GM12878 (cell line): ENCODE results near the gene EEF2K. TPM values are rescaled to one million over a fixed set of nuclear protein-coding genes. Genes with fewer than 3 reads are reported as not detected.

Experiments
- ATF7 ChIP-seq: fragments of 450-650 bp; IDR thresholded peaks from 2 replicates; pipeline ENCODE4 v1.6.1; 2016; ENCODE audit warnings: low read depth, mild to moderate bottlenecking
- CEBPZ ChIP-seq: fragments of 150-350 bp; IDR thresholded peaks from 2 replicates; pipeline ENCODE4 v1.6.1; 2016; ENCODE audit warnings: low read depth, low read length
- CHD2 ChIP-seq: IDR thresholded peaks from 2 replicates; pipeline ENCODE4 v1.6.1; 2011; ENCODE audit warnings: low read depth, low read length, improper control_type of control experiment, borderline replicate concordance
- CREB1 ChIP-seq: IDR thresholded peaks from 2 replicates; pipeline ENCODE4 v1.6.1; 2012; ENCODE audit warnings: low read depth, mild to moderate bottlenecking, inconsistent platforms
- CREM ChIP-seq: IDR thresholded peaks from 2 replicates; pipeline ENCODE4 v1.6.1; 2014; ENCODE audit warnings: antibody characterized with exemption, low read depth
- E2F4 ChIP-seq: IDR thresholded peaks from 2 replicates; pipeline ENCODE4 v1.6.1; 2012; ENCODE audit warnings: low read depth, low read length, improper control_type of control experiment
- ETV6 ChIP-seq, 2 experiments: fragments of 450-650 bp in 1 of 2; IDR thresholded peaks in 1 of 2; conservative IDR thresholded peaks in 1 of 2; 2 replicates each; pipeline ENCODE4 v1.6.1; 2014; ENCODE audit warnings: antibody characterized with exemption in 1 of 2, borderline replicate concordance in 1 of 2, low read depth in 1 of 2, mild to moderate bottlenecking in 1 of 2, moderate library complexity in 1 of 2
- EZH2 ChIP-seq: IDR thresholded peaks from 2 replicates; pipeline ENCODE4 v1.6.1; 2012; ENCODE audit warnings: low read depth, mild to moderate bottlenecking, control low read depth, inconsistent platforms, low read length, borderline replicate concordance; ENCODE audit not compliant: control insufficient read depth
- FOS ChIP-seq: IDR thresholded peaks from 3 replicates; pipeline ENCODE4 v1.6.1; 2011; ENCODE audit warnings: borderline replicate concordance; ENCODE audit not compliant: insufficient read length; ENCODE audit errors: extremely low read depth
- HDAC2 ChIP-seq: fragments of 200-600 bp; sonication (generic); IDR thresholded peaks from 2 replicates; pipeline ENCODE4 v1.6.1; 2017
- JUND ChIP-seq: IDR thresholded peaks from 2 replicates; pipeline ENCODE4 v1.6.1; 2012; ENCODE audit warnings: low read depth, mild to moderate bottlenecking, low read length, improper control_type of control experiment, moderate library complexity
- LARP7 ChIP-seq: fragments of 450-650 bp; IDR thresholded peaks from 2 replicates; pipeline ENCODE4 v1.6.1; 2017; ENCODE audit warnings: mild to moderate bottlenecking
- NFYA ChIP-seq: IDR thresholded peaks from 2 replicates; pipeline ENCODE4 v1.6.1; 2011; ENCODE audit warnings: low read depth, mild to moderate bottlenecking, low read length, improper control_type of control experiment, borderline replicate concordance
- PAX5 ChIP-seq: IDR thresholded peaks from 2 replicates; pipeline ENCODE4 v1.6.1; 2011; ENCODE audit warnings: low read depth, low read length, borderline replicate concordance
- POLR2AphosphoS2 ChIP-seq: IDR thresholded peaks from 2 replicates; pipeline ENCODE4 v1.6.1; 2011; ENCODE audit warnings: low read depth, mild to moderate bottlenecking, low read length, improper control_type of control experiment, moderate library complexity
- POLR2AphosphoS5 ChIP-seq: IDR thresholded peaks from 2 replicates; pipeline ENCODE4 v1.6.1; 2011; ENCODE audit warnings: mild to moderate bottlenecking, low read length, inconsistent platforms
- RB1 ChIP-seq: fragments of 450-650 bp; formaldehyde crosslinking; IDR thresholded peaks from 2 replicates; pipeline ENCODE4 v1.6.1; 2017; ENCODE audit warnings: mild to moderate bottlenecking, borderline replicate concordance
- REST ChIP-seq: IDR thresholded peaks from 2 replicates; pipeline ENCODE4 v1.6.1; 2012; ENCODE audit warnings: mild to moderate bottlenecking, low read depth, low read length
- SIN3A ChIP-seq: IDR thresholded peaks from 2 replicates; pipeline ENCODE4 v1.6.1; 2012; ENCODE audit warnings: low read depth, low read length, improper control_type of control experiment
- SMARCA5 ChIP-seq: fragments of 450-650 bp; IDR thresholded peaks from 2 replicates; pipeline ENCODE4 v1.6.1; 2017; ENCODE audit warnings: mild to moderate bottlenecking
- TCF12 ChIP-seq: IDR thresholded peaks from 2 replicates; pipeline ENCODE4 v1.6.1; 2011; ENCODE audit warnings: low read depth, mild to moderate bottlenecking, low read length
- ZNF622 ChIP-seq: fragments of 450-650 bp; IDR thresholded peaks from 2 replicates; pipeline ENCODE4 v1.6.1; 2017; ENCODE audit warnings: mild to moderate bottlenecking, inconsistent platforms
- polyA plus RNA-seq, 11 experiments: library from polyadenylated mRNA; depleted of rRNA in 4 of 11; unstranded in 6 of 11; stranded (reverse) in 5 of 11; fragments of >200 nt; fragmentation: Nextera tagmentation in 4 of 11; fragmentation: Illumina TruSeq in 1 of 11; extraction: Ambion mirVana in 4 of 11; extraction: Trizol in 1 of 11; gene quantifications; 1 replicate in 1 of 11; 2 replicates in 10 of 11; pipeline versions ENCODE4 v1.2.1 to v1.2.3, GENCODE V29; 2011 to 2016; ENCODE audit warnings: inconsistent platforms in 2 of 11, missing spikeins in 2 of 11, low read depth in 1 of 11
- total RNA-seq, 4 experiments: library from RNA; depleted of rRNA in 3 of 4; stranded (reverse); fragments of >200 nt in 3 of 4; fragmentation: Illumina TruSeq in 1 of 4; extraction: Trizol in 1 of 4; gene quantifications; 2 replicates each; pipeline versions ENCODE4 v1.2.1 to v1.2.3, GENCODE V29; 2013 to 2021

EEF2K gene
- total and polyA plus RNA-seq, 10 of the 15 experiments (the other 5 are each of a cell fraction or from before 2014, with no cell fraction given), result 2.0 to 29.6 (median 12.2) TPM

- TF ChIP-seq EZH2 (no peak), ZNF622 (no peak), RB1 (peak; percentile 10; the same call in 1 of the 2 replicates), TCF12 (0 out of 2 replicates have a peak, but pooled peaks have one; percentile 43), E2F4 (no peak), CHD2 (no peak), ATF7 (peak; percentile 23; the same call in 1 of the 2 replicates), POLR2AphosphoS5 (no peak; the same call in 1 of the 2 replicates), JUND (no peak), SIN3A (0 out of 2 replicates have a peak, but pooled peaks have one; percentile 41), CEBPZ (no peak), SMARCA5 (peak; percentile 83), REST (no peak), CREM (0 out of 2 replicates have a peak, but pooled peaks have one; percentile 34), ETV6 (conservative IDR thresholded peaks at IDR 0.05 in 1 of 2, IDR thresholded peaks at IDR 0.05 in 1 of 2; ENCODE audit: borderline replicate concordance in 1 of 2, low read depth in 1 of 2) (no peak), HDAC2 (no peak), FOS (no peak), NFYA (no peak), CREB1 (no peak), LARP7 (peak; percentile 53; the same call in 1 of the 2 replicates), POLR2AphosphoS2 (no peak), PAX5 (0 out of 2 replicates have a peak, but pooled peaks have one; percentile 45)
Measured at GRCh38 chr16:22195695-22196558, 10.2 kb upstream of the EEF2K start (continued).
